Left hindlimb (tissue), 1 donor: ENCODE measurements around the gene KARS1.

Experiments used
- DNase-seq: peaks from one replicate; pipeline ENCODE4 v3.0.0-alpha.2; 2018

Gene KARS1

DNA sequence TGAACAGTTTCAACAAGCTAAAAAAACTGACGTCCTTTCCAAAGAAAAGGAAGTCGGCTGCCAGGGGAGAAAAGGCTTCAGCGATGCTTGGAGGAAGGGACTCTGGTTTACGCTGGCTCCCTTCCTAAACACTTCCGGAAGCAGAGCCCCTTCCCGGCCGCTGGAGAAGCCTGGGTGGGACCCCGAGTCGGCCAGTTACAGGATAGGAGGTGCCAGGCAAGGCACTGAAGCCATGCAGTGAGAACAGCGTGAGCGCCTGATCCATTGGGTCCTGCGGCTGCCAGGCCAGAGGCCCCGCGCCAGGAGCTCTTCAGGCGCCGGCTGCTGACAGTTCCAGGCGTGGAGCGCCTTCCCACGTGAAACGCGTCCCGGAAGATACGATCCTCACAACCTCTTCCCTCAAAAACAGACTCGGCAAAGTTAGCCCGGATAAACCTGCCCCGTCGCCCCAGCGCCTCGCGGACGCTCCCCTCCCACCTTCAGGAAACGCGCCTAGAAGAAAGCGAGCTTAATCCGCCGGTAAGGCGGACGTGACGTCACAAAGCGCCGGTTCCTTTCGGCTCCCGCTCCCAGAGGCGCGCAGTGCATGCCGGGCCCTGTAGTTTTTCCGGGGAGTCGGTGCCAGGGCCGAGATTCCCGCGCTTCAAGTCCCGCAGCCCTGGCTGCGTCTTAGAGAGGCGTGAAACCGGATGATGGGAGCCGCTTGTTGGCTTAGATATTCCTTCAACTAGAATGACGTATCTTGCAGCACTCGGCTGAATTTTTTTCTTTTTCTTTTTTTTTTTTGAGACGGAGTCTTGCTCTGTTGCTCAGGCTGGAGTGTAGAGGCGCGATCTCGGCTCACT lies 24.5 kb downstream of the KARS1 start, which contains the start of gene ADAT1:
ADAT1 (minus strand) TSS at position 521 of the 845 bp plus-strand sequence. CDS start 2,482 bp downstream, outside the sequence.
- DNase-seq, result peak; percentile 98

DNA sequence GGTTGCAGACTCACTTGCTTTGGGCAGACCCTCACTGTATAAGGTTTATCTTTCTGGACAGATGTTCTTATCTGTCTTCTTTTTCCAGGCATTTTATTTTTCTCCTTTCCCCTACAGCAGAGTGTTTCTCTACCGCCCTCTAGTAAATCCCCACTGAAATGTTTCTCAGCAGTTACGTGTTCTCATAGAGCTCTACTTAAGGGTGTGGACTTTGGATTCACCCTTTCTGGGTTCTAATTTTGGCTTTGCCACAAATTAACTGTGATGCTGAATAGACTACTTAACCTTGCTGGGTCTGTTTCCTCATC lies 26.3 kb downstream of the KARS1 start:
- no peak for DNase-seq

DNA sequence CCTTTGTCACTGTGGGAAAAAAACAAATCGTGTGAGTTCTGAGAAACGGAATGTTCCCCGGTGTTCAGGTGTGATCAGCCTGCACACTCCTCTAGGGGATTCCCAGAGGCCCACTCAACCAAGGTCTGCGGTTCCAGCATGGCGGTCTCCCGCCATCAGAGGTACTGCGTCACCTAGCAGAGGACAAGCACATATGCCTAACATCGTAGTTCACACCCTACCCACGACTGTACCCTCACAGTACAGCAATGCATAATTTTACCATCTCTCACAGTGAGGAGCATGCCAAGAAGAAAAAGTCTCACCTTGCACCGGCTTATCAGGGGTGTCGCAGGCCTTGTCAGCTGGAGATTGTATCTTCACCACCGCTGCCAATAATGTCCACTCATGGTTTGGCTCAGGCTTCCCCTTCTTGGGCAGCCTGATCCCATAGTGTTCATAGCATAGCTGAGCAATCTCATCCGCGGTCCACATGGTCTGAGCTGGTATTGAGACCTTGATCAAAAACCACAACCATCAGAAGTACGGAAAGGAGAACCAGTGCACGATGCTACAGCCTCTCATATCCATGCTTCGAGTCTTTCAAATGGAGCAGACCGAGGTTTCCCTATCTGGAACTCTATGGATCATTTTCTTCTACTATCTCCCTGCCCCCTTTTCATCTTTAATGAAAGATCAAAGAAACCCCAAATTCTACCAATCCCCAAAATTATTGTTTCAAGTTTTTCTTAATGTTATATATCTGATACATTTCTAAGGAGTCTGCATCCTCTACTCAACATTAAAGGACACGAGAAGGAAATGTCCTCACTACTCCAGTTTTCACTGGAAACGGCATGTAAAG lies 26.9 kb downstream of the KARS1 start:
- DNase-seq, result no peak

DNA sequence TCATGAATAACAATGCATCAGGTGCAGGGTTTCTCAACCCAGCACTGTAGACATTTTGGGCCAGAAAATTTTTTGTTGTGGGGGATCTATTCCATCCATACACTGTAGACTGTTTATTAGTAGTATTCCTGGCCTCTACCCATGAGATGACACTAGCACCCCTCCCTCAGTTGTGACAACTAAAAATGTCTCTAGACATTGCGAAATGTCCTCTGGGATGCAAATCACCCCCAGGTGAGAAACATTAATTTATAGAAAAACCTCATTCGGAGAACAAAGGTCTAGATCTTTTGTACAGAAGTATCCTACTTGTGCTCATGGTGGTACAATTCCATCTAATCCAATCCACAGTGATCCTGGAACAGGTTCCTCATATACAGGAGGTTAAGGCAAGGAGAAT lies 28.7 kb downstream of the KARS1 start:
- no peak for DNase-seq

- DNase-seq, result no peak
These were observed 30.3 kb downstream of the KARS1 start for GRCh38 chr16:75617121-75617520.

DNA sequence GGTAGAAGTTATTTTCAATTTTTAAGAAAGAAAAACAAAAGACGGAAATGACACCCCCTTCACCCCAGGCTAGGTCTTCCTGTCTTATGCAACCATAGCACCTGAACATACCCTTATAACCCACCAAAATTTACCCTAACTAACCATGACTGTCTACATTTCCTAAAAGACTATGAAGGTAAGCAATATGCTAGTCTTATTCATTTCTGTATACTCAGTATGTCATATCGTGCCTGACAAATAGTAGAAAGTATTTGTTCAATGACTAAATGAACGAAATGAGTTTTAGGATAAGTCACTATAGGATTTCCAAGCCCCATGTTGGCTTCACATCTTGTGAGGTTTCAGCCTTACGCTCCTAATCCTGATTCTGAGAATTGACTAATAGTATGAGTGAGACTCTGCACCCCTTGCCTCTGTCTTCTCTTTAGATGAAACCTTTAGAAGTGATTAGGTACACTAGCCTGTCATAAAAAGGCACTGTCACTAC lies 30.9 kb downstream of the KARS1 start:
- no peak for DNase-seq

DNA sequence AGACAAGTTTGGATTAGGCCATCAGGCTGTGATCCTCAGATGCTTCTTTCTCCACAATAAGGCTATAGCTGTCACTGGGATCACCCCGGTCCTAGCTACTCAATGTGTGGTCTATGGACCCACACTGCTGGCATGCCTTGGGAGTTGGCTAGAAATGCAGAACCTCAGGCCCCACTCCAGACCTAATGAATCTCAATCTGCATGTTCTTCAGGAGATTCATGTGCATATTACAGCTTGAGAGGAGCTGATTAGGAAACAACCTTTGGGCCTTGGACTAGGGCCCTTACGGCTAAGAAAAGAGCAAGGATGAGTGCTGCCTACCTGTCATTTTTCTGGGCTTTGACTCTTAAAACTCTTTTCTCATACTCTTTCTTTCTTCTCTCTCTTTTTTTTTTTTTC lies 31.8 kb downstream of the KARS1 start:
- no peak for DNase-seq

DNA sequence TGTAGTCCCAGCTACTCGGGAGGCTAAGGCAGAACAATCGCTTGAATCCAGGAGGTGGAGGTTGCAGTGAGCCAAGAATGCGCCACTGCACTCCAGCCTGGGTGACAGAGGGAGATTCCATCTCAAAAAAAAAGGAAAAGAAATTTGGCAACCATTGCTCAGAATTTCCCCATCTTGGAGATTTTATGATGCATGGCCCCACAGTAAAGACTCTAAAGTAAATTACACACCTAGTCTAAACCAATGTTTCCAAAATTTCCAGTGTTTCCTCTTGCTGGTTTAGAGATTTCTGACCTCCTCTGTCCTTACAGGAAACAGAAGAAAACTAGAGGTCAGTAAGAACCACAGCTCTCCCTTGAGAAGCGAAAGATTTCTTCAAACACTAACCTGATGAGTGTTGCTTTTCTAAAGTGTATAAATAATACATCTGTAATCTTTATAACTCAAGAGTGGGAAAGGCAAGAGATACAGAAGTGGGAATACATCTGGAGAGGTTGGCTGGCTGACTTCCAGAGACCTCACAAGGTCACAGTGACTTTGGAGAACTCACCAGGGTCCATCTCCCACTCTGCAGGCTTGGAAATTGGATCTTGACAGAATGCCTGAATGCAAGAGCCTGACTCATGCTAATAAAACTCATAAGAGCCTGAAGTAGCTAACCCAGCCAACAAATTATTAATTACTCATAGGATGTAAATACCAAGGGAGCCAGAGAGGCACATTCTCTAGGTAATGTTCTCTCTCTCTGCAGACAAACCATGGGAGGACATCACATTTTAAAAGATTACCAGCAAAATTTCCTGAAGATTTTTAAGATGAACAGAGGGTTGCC lies 33.2 kb downstream of the KARS1 start:
- no peak for DNase-seq

GRCh38 chr16:75606507-75606906 lies 41.0 kb downstream of the KARS1 start:
- DNase-seq, result no peak

DNA sequence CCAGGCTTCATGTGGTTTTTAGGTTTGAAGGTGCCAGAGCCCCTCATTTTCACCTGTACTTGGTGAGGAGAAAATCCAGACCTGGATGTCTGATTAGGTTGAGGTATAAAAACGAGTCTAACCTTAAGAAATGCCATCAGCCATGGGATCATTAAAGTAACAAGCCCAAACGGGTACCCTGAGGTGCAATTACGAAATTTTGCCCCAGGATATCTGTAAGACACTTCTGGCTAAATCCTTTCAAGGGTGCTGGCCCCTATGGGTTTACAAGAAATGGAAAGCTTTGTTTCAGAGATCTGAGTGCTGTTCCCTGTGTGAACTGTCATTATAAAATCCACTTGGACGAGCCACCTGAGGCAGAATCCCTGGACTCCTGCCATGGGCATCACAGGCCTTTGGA lies 44.2 kb downstream of the KARS1 start:
- DNase-seq, result no peak

DNA sequence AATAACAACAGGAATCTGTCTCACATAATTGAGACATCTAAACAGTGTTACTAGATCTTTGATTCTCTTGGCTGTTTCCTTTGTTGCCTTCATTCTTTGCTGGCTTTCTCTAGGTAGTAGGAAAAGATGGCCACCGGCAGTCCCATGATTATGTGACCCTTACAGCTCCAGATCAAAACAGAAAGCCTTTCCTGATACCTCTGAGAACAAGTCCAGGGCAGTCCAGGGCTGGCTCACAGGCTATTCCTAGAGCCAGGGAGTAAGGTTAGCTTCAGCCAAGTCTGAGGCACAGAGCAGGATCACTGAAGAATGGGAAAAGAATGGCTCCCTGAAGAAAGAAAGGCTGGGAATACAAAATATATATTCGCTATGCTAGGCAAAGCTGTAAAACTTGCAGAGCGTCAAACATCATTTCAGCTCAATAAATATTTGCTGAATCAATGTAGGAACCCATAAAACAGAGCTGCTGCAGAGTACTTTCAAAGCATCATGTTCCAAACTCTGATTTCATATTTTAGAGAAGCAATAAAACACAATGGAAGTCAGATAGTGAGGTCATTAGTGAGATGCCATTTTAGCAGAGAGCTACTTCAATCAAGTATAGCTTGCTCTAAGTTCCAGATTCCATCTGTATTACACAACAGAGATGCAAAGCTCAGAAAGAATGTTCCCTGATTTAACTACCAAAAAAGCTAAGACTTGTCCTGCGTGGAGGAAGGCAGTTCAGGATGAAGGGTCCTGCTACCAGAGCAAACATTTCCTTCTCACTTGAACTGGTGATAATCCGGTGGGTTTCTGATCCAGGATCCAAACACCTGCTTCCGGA lies 47.8 kb downstream of the KARS1 start:
- DNase-seq, result no peak

- no peak for DNase-seq
These were observed 53.3 kb downstream of the KARS1 start for GRCh38 chr16:75593825-75594820.

- DNase-seq, result no peak
These were observed 54.2 kb downstream of the KARS1 start for GRCh38 chr16:75593308-75593707.

DNA sequence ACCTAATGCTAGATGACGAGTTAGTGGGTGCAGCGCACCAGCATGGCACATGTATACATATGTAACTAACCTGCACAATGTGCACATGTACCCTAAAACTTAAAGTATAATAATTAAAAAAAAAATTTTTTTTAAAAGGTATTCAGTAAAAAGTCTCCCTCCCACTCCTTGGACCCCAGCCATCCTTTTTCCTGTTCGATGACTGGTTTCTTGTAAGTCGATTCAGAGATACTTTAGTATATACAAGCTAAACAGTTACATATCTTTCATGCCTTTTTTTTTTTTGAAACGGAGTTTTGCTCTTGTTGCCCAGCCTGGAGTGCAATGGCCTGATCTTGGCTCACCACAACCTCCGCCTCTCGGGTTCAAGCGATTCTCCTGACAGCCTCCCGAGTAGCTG lies 55.5 kb downstream of the KARS1 start:
- peak; percentile 54 for DNase-seq

- DNase-seq, result peak; percentile 93
These were observed 56.3 kb downstream of the KARS1 start for GRCh38 chr16:75590920-75591843.

- peak; percentile 82 for DNase-seq
These were observed 58.2 kb downstream of the KARS1 start for GRCh38 chr16:75589306-75589705.

DNA sequence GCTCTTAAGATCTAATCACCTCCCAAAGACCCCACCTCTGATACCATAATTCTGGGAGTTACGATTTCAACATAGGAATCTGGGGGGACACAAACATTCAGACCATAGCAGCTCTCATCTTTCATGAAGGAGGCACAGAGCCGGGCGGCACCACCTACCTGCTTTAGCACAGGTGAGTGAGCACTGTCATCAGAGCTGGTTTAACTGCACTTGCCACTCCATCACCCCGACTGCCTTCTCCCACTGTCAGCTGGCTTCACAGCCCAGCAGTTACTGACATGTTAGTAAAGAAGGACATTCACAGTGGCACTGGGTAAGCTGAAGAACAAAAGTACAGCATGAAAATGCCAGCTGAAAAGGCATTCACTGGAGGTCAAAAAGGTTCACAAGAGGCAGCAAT lies 58.7 kb downstream of the KARS1 start:
- no peak for DNase-seq

GRCh38 chr16:75584108-75584507 lies 63.4 kb downstream of the KARS1 start:
- DNase-seq, result no peak

DNA sequence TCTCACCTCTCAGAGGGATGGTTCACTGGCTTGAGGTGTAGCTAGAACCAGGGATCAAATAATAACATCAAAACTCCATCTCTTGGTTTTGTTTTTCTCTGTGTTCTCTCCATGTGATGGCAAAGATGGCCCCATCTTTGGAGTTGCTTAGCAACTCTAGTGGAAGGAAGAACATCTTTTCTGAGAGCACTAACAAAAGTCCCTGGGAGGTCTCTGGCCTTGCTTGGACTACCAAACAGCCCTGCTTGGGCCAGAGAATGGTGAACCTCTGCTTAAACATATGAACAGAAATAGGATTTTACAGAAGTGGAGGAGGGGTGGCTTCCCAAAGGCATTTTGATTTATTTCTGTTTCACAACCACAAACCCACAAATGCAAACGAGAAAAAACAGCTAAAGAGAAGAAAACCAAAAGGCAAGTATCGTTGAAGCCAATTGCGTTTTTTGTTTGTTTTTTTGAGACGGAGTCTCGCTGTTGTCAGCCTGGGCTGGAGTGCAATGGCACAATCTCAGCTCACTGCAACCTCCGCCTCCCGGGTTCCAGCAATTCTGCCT lies 68.1 kb downstream of the KARS1 start:
- no peak for DNase-seq
